ENCODE data around the gene ATP13A4. TPM values are rescaled to one million over a fixed set of nuclear protein-coding genes. Genes with fewer than 3 reads are reported as not detected.

The ATP13A4 gene
- total and polyA plus RNA-seq, 2 of the 4 experiments (the other 2 are of a cell fraction), result under 0.01 TPM; not detected in 1

GRCh38 chr3:193354423-193354822, 200.3 kb downstream of the ATP13A4 start:
- TF ChIP-seq RFX5 (IDR thresholded peaks at IDR 0.05; ENCODE audit: low read depth, low read length), result no peak
- no peak for TF ChIP-seq CTCF (conservative IDR thresholded peaks at IDR 0.05; ENCODE audit: low read depth, low read length)
- TF ChIP-seq SMC3 (IDR thresholded peaks at IDR 0.05; ENCODE audit: low read depth, low read length), result no peak
- no peak for TF ChIP-seq POLR2A (IDR thresholded peaks at IDR 0.05; ENCODE audit: low read depth, low read length)
- TF ChIP-seq MAZ (IDR thresholded peaks at IDR 0.05; ENCODE audit: borderline replicate concordance, low read depth, low read length), result no peak
- TF ChIP-seq RCOR1 (IDR thresholded peaks at IDR 0.05; ENCODE audit: insufficient replicate concordance, low read length), result no peak
- no peak for TF ChIP-seq FOS (IDR thresholded peaks at IDR 0.05; ENCODE audit: low read depth, low read length)
- no peak for TF ChIP-seq RAD21 (IDR thresholded peaks at IDR 0.05; ENCODE audit: low read length)
- TF ChIP-seq MAFK (IDR thresholded peaks at IDR 0.05; ENCODE audit: low read depth, low read length), result no peak
- peaks cover 5% of the 10 kb centered on the region; the same call in 1 of the 2 replicates for H3K9me3 ChIP-seq (ENCODE audit: control insufficient read depth, insufficient read depth, low read length)
- no peak overlapping the region for H3K27ac ChIP-seq (ENCODE audit: insufficient read depth, low read length)
- H3K23ac ChIP-seq (ENCODE audit: low read depth, low read length), result no peak overlapping the region
- intact Hi-C loops (cut with micrococcal nuclease) (no loop called here), dilution Hi-C loops (cut with HindIII; ENCODE audit: low sequenced_read_pairs, unreplicated experiment) (no loop called here), in situ Hi-C loops (cut with MboI; ENCODE audit: low sequenced_read_pairs) (no loop called here)
- no peak for DNase-seq
- no peaks in the 10 kb centered on the region for H4K20me1 ChIP-seq (ENCODE audit: insufficient read depth, low read length)
- H3K79me1 ChIP-seq (ENCODE audit: low read depth in 1 of 2, low read length in 2 of 2), result no peaks in the 10 kb centered on the region
- H2AK5ac ChIP-seq (ENCODE audit: low read depth, low read length), result no peak overlapping the region
- H4K91ac ChIP-seq (ENCODE audit: insufficient read depth, low read depth, low read length), result no peak overlapping the region
- no peaks in the 10 kb centered on the region for H3K9me1 ChIP-seq (ENCODE audit: insufficient read depth, low read length)
- ChIA-PET CTCF (interaction anchor here (0.6 kb wide), 1 partner anchor 78 kb away, joined by 10 read pairs; no protein-coding TSS in a partner anchor), POLR2A (ENCODE audit: unreplicated experiment) (no interaction called here)
- no TSS peak for BruUV-seq (replicated peaks)
- H3K4me3 ChIP-seq (ENCODE audit: insufficient read depth, low read depth, low read length), result no peak overlapping the region
- no peak overlapping the region for H3K56ac ChIP-seq (ENCODE audit: extremely low read depth, insufficient read depth, low read length)
- no peak overlapping the region for H4K8ac ChIP-seq (ENCODE audit: low read depth in 2 of 2, low read length in 2 of 2)
- H3K36me3 ChIP-seq (ENCODE audit: control insufficient read depth, insufficient read depth, low read length), result no peaks in the 10 kb centered on the region
- no CpG with 5 or more reads among the region's 5 CpGs for WGBS, 2 experiments (ENCODE audit: extremely low coverage in 2 of 2, insufficient read length in 1 of 2)
- H2BK5ac ChIP-seq (ENCODE audit: low read depth, low read length, poor library complexity, severe bottlenecking), result no peak overlapping the region
- H3K14ac ChIP-seq (replicated peaks; ENCODE audit: low read depth, low read length), result no peak overlapping the region
- no peak for ATAC-seq (ENCODE audit: low read depth)
- no peak overlapping the region for H2AK9ac ChIP-seq (replicated peaks; ENCODE audit: low read depth, low read length, poor library complexity)
- no peak overlapping the region for H2BK120ac ChIP-seq (ENCODE audit: low read depth, low read length)
- H2AFZ ChIP-seq (replicated peaks; ENCODE audit: low read length, poor library complexity), result no peak overlapping the region
- no peak overlapping the region for H3K18ac ChIP-seq (ENCODE audit: low read depth, low read length)
- no peak overlapping the region for H3K4ac ChIP-seq (ENCODE audit: low read depth, low read length)
- no peak overlapping the region for H2BK20ac ChIP-seq (ENCODE audit: low read depth, low read length)
- no peak overlapping the region for H2BK15ac ChIP-seq (ENCODE audit: low read depth, low read length)
- H3K9ac ChIP-seq (ENCODE audit: low read depth, low read length), result no peak overlapping the region
- no peak overlapping the region for H3K4me2 ChIP-seq (ENCODE audit: low read depth, low read length)
- no peak overlapping the region for H4K5ac ChIP-seq (ENCODE audit: low read depth, low read length)
- no peaks in the 10 kb centered on the region for H3K27me3 ChIP-seq (ENCODE audit: control insufficient read depth, insufficient read depth, low read length)
- H3K4me1 ChIP-seq (ENCODE audit: control insufficient read depth, insufficient read depth, low read length), result no peaks in the 10 kb centered on the region

Other genes starting within 250 kb of the ATP13A4 start
- not detected in 2 replicates for gene ATP13A5, start 176.1 kb downstream of the ATP13A4 start, total RNA-seq (2012; rRNA removed)
- not detected in 2 replicates for gene ATP13A5, start 176.1 kb downstream of the ATP13A4 start, polyA plus RNA-seq (2012; rRNA removed)
- gene OPA1, start 38.3 kb upstream of the ATP13A4 start, total RNA-seq (2012; rRNA removed), result 73.7 and 95.5 TPM in 2 replicates
- 15.0 and 17.8 TPM in 2 replicates for gene OPA1, start 38.3 kb upstream of the ATP13A4 start, polyA plus RNA-seq (2012; rRNA removed)

Measured in IMR-90 (cell line).